HL-60 (cell line): ENCODE measurements around the gene CDH22.

ENCODE experiments used
- GABPA ChIP-seq: IDR thresholded peaks from 2 replicates; pipeline ENCODE4 v1.6.1; 2012; ENCODE audit warnings: low read depth
- TF ChIP-seq, protein P1 (sequence below): IDR thresholded peaks from one replicate; pipeline ENCODE4 v1.5.1; 2011; ENCODE audit warnings: low read length, control low read depth, inconsistent platforms; ENCODE audit not compliant: insufficient read depth

DNA sequence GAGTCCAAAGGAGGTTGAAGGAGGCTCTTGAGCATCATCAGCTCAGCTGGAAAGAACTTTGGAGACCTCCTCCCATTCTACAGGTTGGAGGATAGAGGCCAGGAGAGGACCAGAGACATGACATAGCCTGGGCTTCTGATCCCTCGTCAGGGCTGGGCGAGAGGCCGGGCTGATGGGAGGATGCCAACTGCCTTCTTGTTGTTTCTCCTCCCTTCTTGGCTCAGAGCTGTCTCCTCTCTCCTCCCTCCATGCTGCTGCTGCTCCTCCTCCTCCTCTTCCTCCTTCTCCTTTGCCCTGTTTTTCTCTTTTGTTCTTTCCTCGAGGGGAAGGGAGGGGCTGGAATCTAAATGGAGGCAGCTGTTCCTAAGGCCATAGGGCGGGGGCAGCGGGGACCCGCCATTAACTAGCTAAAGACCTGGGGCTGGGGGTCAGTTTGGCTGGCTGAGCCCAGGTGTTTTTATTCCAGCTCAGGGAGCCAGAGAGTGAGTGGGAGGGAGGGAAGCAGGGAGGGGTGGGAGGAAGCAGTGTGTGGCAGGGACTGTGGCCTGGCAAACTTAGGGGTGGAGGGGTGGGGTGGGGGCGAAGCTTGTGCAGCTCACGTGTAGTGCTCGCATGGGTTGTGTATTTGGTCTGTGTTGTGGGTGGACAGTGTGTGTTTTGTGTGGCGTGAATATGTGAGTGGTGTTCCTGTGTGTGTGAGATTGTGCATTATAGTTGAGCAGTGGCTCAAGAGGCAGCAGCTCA, 105.4 kb downstream of the CDH22 start:
- TF ChIP-seq, protein P1, sequence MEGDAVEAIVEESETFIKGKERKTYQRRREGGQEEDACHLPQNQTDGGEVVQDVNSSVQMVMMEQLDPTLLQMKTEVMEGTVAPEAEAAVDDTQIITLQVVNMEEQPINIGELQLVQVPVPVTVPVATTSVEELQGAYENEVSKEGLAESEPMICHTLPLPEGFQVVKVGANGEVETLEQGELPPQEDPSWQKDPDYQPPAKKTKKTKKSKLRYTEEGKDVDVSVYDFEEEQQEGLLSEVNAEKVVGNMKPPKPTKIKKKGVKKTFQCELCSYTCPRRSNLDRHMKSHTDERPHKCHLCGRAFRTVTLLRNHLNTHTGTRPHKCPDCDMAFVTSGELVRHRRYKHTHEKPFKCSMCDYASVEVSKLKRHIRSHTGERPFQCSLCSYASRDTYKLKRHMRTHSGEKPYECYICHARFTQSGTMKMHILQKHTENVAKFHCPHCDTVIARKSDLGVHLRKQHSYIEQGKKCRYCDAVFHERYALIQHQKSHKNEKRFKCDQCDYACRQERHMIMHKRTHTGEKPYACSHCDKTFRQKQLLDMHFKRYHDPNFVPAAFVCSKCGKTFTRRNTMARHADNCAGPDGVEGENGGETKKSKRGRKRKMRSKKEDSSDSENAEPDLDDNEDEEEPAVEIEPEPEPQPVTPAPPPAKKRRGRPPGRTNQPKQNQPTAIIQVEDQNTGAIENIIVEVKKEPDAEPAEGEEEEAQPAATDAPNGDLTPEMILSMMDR: no peak
- TF ChIP-seq GABPA: no peak
